ENCODE data around the gene KATNB1. TPM values are rescaled to one million over a fixed set of nuclear protein-coding genes. Genes with fewer than 3 reads are reported as not detected.
"Not testable (repeated sequence)": the region's sequence is repeated elsewhere in the genome, so short reads cannot be mapped to it uniquely, and the experiment has no call there.

KATNB1 gene
- total RNA-seq, 1 experiment from 2014 or later, result 20.2 TPM

- in situ Hi-C loops (cut with HindIII; ENCODE audit: low pct_unique_long_range_greater_than_20kb, low sequenced_read_pairs), result no loop called here
These were observed 15.4 kb upstream of the KATNB1 start for GRCh38 chr16:57720142-57720575.

GRCh38 chr16:57721356-57722209 is 14.0 kb upstream of the KATNB1 start:
- in situ Hi-C loops (cut with HindIII; ENCODE audit: low pct_unique_long_range_greater_than_20kb, low sequenced_read_pairs), result no loop called here
- no peak for DNase-seq (ENCODE audit: low read depth, low spot score)

More at GRCh38 chr16:57720142-57720575, 15.4 kb upstream of the KATNB1 start:
- peak; percentile 70 for DNase-seq (ENCODE audit: low read depth, low spot score)

GRCh38 chr16:57722210-57722499 is 13.4 kb upstream of the KATNB1 start:
- in situ Hi-C loops (cut with HindIII; ENCODE audit: low pct_unique_long_range_greater_than_20kb, low sequenced_read_pairs), result no loop called here
- DNase-seq (ENCODE audit: low read depth, low spot score), result no peak

GRCh38 chr16:57722651-57723050 is 12.9 kb upstream of the KATNB1 start:
- no peak for DNase-seq (ENCODE audit: low read depth, low spot score)
- in situ Hi-C loops (cut with HindIII; ENCODE audit: low pct_unique_long_range_greater_than_20kb, low sequenced_read_pairs), result no loop called here

GRCh38 chr16:57723170-57723569 is 12.4 kb upstream of the KATNB1 start:
- peak; percentile 40 for DNase-seq (ENCODE audit: low read depth, low spot score)

GRCh38 chr16:57724531-57724930 is 11.0 kb upstream of the KATNB1 start:
- no peak for DNase-seq (ENCODE audit: low read depth, low spot score)
- in situ Hi-C loops (cut with HindIII; ENCODE audit: low pct_unique_long_range_greater_than_20kb, low sequenced_read_pairs), result no loop called here

More at GRCh38 chr16:57723170-57723569, 12.4 kb upstream of the KATNB1 start:
- in situ Hi-C loops (cut with HindIII; ENCODE audit: low pct_unique_long_range_greater_than_20kb, low sequenced_read_pairs), result no loop called here

GRCh38 chr16:57725151-57725550 is 10.4 kb upstream of the KATNB1 start:
- in situ Hi-C loops (cut with HindIII; ENCODE audit: low pct_unique_long_range_greater_than_20kb, low sequenced_read_pairs), result no loop called here

GRCh38 chr16:57725554-57725953 is 10.0 kb upstream of the KATNB1 start:
- in situ Hi-C loops (cut with HindIII; ENCODE audit: low pct_unique_long_range_greater_than_20kb, low sequenced_read_pairs), result no loop called here
- DNase-seq (ENCODE audit: low read depth, low spot score), result no peak

More at GRCh38 chr16:57725151-57725550, 10.4 kb upstream of the KATNB1 start:
- no peak for DNase-seq (ENCODE audit: low read depth, low spot score)

- no peak for DNase-seq (ENCODE audit: low read depth, low spot score)
- in situ Hi-C loops (cut with HindIII; ENCODE audit: low pct_unique_long_range_greater_than_20kb, low sequenced_read_pairs), result no loop called here
These were observed 9.6 kb upstream of the KATNB1 start for GRCh38 chr16:57725976-57726375.

GRCh38 chr16:57726433-57726947 is 9.1 kb upstream of the KATNB1 start:
- in situ Hi-C loops (cut with HindIII; ENCODE audit: low pct_unique_long_range_greater_than_20kb, low sequenced_read_pairs), result no loop called here
- DNase-seq (ENCODE audit: low read depth, low spot score), result no peak

- DNase-seq (ENCODE audit: low read depth, low spot score), result no peak
- in situ Hi-C loops (cut with HindIII; ENCODE audit: low pct_unique_long_range_greater_than_20kb, low sequenced_read_pairs), result no loop called here
These were observed 8.0 kb upstream of the KATNB1 start for GRCh38 chr16:57727610-57728009.

- DNase-seq (ENCODE audit: low read depth, low spot score), result no peak
- in situ Hi-C loops (cut with HindIII; ENCODE audit: low pct_unique_long_range_greater_than_20kb, low sequenced_read_pairs), result no loop called here
These were observed 7.0 kb upstream of the KATNB1 start for GRCh38 chr16:57728336-57729181.

GRCh38 chr16:57729182-57729484 is 6.4 kb upstream of the KATNB1 start:
- DNase-seq (ENCODE audit: low read depth, low spot score), result no peak
- in situ Hi-C loops (cut with HindIII; ENCODE audit: low pct_unique_long_range_greater_than_20kb, low sequenced_read_pairs), result no loop called here

- DNase-seq (ENCODE audit: low read depth, low spot score); in situ Hi-C loops (cut with HindIII; ENCODE audit: low pct_unique_long_range_greater_than_20kb, low sequenced_read_pairs): not testable (repeated sequence)
These were observed 5.7 kb upstream of the KATNB1 start for GRCh38 chr16:57729852-57730251.

GRCh38 chr16:57730771-57731730 is 4.5 kb upstream of the KATNB1 start:
- in situ Hi-C loops (cut with HindIII; ENCODE audit: low pct_unique_long_range_greater_than_20kb, low sequenced_read_pairs), result no loop called here

GRCh38 chr16:57732037-57732436 is 3.5 kb upstream of the KATNB1 start:
- in situ Hi-C loops (cut with HindIII; ENCODE audit: low pct_unique_long_range_greater_than_20kb, low sequenced_read_pairs), result no loop called here
- DNase-seq (ENCODE audit: low read depth, low spot score), result no peak

More at GRCh38 chr16:57730771-57731730, 4.5 kb upstream of the KATNB1 start:
- DNase-seq (ENCODE audit: low read depth, low spot score), result no peak

GRCh38 chr16:57732714-57733113 is 2.9 kb upstream of the KATNB1 start:
- in situ Hi-C loops (cut with HindIII; ENCODE audit: low pct_unique_long_range_greater_than_20kb, low sequenced_read_pairs), result no loop called here

More at GRCh38 chr16:57732714-57733113, 2.9 kb upstream of the KATNB1 start:
- DNase-seq (ENCODE audit: low read depth, low spot score), result no peak
